Neural cell (in vitro differentiated cells): ENCODE results near the gene HEATR5A. TPM values are rescaled to one million over a fixed set of nuclear protein-coding genes. Genes with fewer than 3 reads are reported as not detected.

Experiments
- H2AFZ ChIP-seq: fragments of 200-600, 300-800 bp; sonication (generic), shearing (Covaris generic); 2 replicates; pipeline ENCODE4 v1.6.0; 2014; ENCODE audit warnings: low read depth, mild to moderate bottlenecking, antibody characterized with exemption, low read length, moderate library complexity
- H3F3A ChIP-seq: fragments of 200-600 bp; shearing (Covaris generic); 2 replicates; pipeline ENCODE4 v1.6.1; 2016; ENCODE audit warnings: mild to moderate bottlenecking, moderate library complexity, mixed read lengths, antibody characterized with exemption, low read length; ENCODE audit not compliant: insufficient read depth, poor library complexity, severe bottlenecking
- H3K27ac ChIP-seq: fragments of 200-600, 300-800 bp; sonication (generic), shearing (Covaris generic); 2 replicates; pipeline ENCODE4 v1.5.1; 2014; ENCODE audit warnings: mild to moderate bottlenecking, low read length, moderate library complexity
- H3K27me3 ChIP-seq: fragments of 300-800, 200-600 bp; sonication (generic), shearing (Covaris generic); 2 replicates; pipeline ENCODE4 v1.6.0; 2014; ENCODE audit warnings: mild to moderate bottlenecking, low read depth, low read length, moderate library complexity; ENCODE audit not compliant: insufficient read depth
- H3K36me3 ChIP-seq: fragments of 300-800, 200-600 bp; sonication (generic), shearing (Covaris generic); 2 replicates; pipeline ENCODE4 v1.5.1; 2014; ENCODE audit warnings: mild to moderate bottlenecking, antibody characterized with exemption, low read length, moderate library complexity; ENCODE audit not compliant: insufficient read depth
- H3K4me2 ChIP-seq: fragments of 300-800, 200-600 bp; sonication (generic), shearing (Covaris generic); 2 replicates; pipeline ENCODE4 v1.6.0; 2014; ENCODE audit warnings: mild to moderate bottlenecking, low read length
- H3K4me3 ChIP-seq: fragments of 300-800, 200-600 bp; sonication (generic), shearing (Covaris generic); 2 replicates; pipeline ENCODE4 v1.5.1; 2014; ENCODE audit warnings: mild to moderate bottlenecking, low read length, moderate library complexity
- H3K79me2 ChIP-seq: fragments of 200-600 bp; shearing (Covaris generic); replicated peaks from 2 replicates; pipeline ENCODE4 v1.6.0; 2014; ENCODE audit warnings: mild to moderate bottlenecking, low read length, moderate library complexity; ENCODE audit not compliant: insufficient read depth
- H3K9ac ChIP-seq: fragments of 300-800, 200-600 bp; sonication (generic), shearing (Covaris generic); 2 replicates; pipeline ENCODE4 v1.6.1; 2016; ENCODE audit warnings: mild to moderate bottlenecking, low read length, mixed read lengths
- H3K9me2 ChIP-seq: fragments of 200-600 bp; shearing (Covaris generic); 2 replicates; pipeline ENCODE4 v1.6.1; 2016; ENCODE audit warnings: mild to moderate bottlenecking, low read length, mixed read lengths; ENCODE audit not compliant: insufficient read depth
- H3K9me3 ChIP-seq: fragments of 200-600, 300-800 bp; sonication (generic), shearing (Covaris generic); 2 replicates; pipeline ENCODE4 v1.6.1; 2016; ENCODE audit warnings: mild to moderate bottlenecking, mixed run types, low read length, moderate library complexity, mixed read lengths
- H4K20me1 ChIP-seq: fragments of 200-600 bp; shearing (Covaris generic); 2 replicates; pipeline ENCODE4 v1.6.1; 2016; ENCODE audit warnings: mild to moderate bottlenecking, mixed run types; ENCODE audit not compliant: insufficient read depth
- EP300 ChIP-seq: fragments of 450-650 bp; conservative IDR thresholded peaks from 2 replicates; pipeline ENCODE4 v1.6.1; 2014; ENCODE audit warnings: antibody characterized with exemption, mild to moderate bottlenecking, moderate library complexity; ENCODE audit not compliant: poor library complexity, severe bottlenecking
- EZH2 ChIP-seq: fragments of 200-600, 300-800 bp; shearing (Covaris generic), sonication (generic); IDR thresholded peaks from 2 replicates; pipeline ENCODE4 v1.6.1; 2014; ENCODE audit warnings: antibody characterized with exemption, low read length, borderline replicate concordance, mild to moderate bottlenecking; ENCODE audit not compliant: insufficient read depth, poor library complexity, severe bottlenecking
- MXI1 ChIP-seq: fragments of 450-650 bp; conservative IDR thresholded peaks from 2 replicates; pipeline ENCODE4 v1.6.1; 2014; ENCODE audit warnings: antibody characterized with exemption, mild to moderate bottlenecking; ENCODE audit not compliant: poor library complexity, severe bottlenecking
- POLR2AphosphoS5 ChIP-seq: IDR thresholded peaks from 2 replicates; pipeline ENCODE4 v1.6.1; 2012
- RAD21 ChIP-seq: fragments of 450-650 bp; conservative IDR thresholded peaks from 2 replicates; pipeline ENCODE4 v1.6.1; 2014; ENCODE audit warnings: antibody characterized with exemption, mild to moderate bottlenecking, moderate library complexity
- SMC3 ChIP-seq: fragments of 450-650 bp; conservative IDR thresholded peaks from 2 replicates; pipeline ENCODE4 v1.6.1; 2014; ENCODE audit warnings: antibody characterized with exemption, mild to moderate bottlenecking, moderate library complexity; ENCODE audit not compliant: poor library complexity
- TAF1 ChIP-seq: IDR thresholded peaks from 2 replicates; pipeline ENCODE4 v1.6.1; 2012; ENCODE audit warnings: low read depth
- polyA plus RNA-seq: library from polyadenylated mRNA; depleted of rRNA; stranded (reverse); fragments of >200 nt; gene quantifications from 2 replicates; pipeline ENCODE4 v1.2.3, GENCODE V29; 2014
- TF ChIP-seq, protein P1 (sequence below): fragments of 450-650 bp; IDR thresholded peaks from 2 replicates; pipeline ENCODE4 v1.5.1; 2014; ENCODE audit warnings: antibody characterized with exemption, mild to moderate bottlenecking, moderate library complexity; ENCODE audit not compliant: poor library complexity, severe bottlenecking
- TF ChIP-seq, protein P2 (sequence below): IDR thresholded peaks from 2 replicates; pipeline ENCODE4 v1.6.1; 2012; ENCODE audit warnings: borderline replicate concordance

The HEATR5A gene
- polyA plus RNA-seq, 1 donor from 2014 or later, result 5.2 TPM

DNA sequence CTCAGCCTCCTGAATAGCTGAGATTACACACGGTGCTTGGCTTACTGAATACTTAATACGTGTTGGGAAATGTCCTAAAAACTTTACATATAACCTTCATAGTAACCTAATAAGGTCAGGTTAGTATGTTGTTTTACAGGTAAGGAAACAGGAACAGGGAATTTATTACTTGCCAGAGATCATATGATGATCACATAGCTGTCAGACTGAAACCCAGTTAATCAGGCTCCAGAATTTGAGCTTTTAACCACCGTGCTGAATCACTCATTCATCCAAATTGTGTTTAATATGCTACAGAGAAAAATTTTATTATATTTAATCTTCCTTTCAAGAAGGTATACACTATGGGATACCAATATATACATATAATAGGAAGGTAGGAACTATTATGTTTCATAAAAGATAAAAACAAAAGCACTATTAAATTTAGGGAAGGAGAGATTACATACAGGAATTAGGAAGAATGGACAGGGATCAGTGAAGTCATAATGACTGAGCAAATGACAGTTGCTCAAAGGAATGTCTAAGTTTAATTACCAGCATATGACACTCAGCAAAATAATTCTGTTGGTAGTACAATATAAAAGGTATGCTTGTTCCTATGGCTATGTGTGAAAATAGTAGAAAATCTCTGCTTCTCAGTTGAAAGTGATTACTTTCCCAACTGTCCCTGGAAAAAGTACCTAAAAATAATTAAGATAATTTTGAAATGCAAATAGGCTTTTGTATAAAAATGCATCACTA, 59.3 kb downstream of the HEATR5A start:
- no peaks in the 10 kb centered on the region for H3K27me3 ChIP-seq
- H3K27ac ChIP-seq, result no peak overlapping the region
- no peak overlapping the region for H2AFZ ChIP-seq
- no peaks in the 10 kb centered on the region for H3K9me3 ChIP-seq
- no peaks in the 10 kb centered on the region for H3K79me2 ChIP-seq
- H3K4me3 ChIP-seq, result no peak overlapping the region
- no peaks in the 10 kb centered on the region for H4K20me1 ChIP-seq
- H3K9me2 ChIP-seq, result no peaks in the 10 kb centered on the region
- H3K4me2 ChIP-seq, result no peak overlapping the region
- TF ChIP-seq, protein P1, sequence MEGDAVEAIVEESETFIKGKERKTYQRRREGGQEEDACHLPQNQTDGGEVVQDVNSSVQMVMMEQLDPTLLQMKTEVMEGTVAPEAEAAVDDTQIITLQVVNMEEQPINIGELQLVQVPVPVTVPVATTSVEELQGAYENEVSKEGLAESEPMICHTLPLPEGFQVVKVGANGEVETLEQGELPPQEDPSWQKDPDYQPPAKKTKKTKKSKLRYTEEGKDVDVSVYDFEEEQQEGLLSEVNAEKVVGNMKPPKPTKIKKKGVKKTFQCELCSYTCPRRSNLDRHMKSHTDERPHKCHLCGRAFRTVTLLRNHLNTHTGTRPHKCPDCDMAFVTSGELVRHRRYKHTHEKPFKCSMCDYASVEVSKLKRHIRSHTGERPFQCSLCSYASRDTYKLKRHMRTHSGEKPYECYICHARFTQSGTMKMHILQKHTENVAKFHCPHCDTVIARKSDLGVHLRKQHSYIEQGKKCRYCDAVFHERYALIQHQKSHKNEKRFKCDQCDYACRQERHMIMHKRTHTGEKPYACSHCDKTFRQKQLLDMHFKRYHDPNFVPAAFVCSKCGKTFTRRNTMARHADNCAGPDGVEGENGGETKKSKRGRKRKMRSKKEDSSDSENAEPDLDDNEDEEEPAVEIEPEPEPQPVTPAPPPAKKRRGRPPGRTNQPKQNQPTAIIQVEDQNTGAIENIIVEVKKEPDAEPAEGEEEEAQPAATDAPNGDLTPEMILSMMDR, result no peak
- TF ChIP-seq MXI1, result no peak
- TF ChIP-seq, protein P2, sequence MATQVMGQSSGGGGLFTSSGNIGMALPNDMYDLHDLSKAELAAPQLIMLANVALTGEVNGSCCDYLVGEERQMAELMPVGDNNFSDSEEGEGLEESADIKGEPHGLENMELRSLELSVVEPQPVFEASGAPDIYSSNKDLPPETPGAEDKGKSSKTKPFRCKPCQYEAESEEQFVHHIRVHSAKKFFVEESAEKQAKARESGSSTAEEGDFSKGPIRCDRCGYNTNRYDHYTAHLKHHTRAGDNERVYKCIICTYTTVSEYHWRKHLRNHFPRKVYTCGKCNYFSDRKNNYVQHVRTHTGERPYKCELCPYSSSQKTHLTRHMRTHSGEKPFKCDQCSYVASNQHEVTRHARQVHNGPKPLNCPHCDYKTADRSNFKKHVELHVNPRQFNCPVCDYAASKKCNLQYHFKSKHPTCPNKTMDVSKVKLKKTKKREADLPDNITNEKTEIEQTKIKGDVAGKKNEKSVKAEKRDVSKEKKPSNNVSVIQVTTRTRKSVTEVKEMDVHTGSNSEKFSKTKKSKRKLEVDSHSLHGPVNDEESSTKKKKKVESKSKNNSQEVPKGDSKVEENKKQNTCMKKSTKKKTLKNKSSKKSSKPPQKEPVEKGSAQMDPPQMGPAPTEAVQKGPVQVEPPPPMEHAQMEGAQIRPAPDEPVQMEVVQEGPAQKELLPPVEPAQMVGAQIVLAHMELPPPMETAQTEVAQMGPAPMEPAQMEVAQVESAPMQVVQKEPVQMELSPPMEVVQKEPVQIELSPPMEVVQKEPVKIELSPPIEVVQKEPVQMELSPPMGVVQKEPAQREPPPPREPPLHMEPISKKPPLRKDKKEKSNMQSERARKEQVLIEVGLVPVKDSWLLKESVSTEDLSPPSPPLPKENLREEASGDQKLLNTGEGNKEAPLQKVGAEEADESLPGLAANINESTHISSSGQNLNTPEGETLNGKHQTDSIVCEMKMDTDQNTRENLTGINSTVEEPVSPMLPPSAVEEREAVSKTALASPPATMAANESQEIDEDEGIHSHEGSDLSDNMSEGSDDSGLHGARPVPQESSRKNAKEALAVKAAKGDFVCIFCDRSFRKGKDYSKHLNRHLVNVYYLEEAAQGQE, result no peak
- no peak for TF ChIP-seq EP300
- no peak for TF ChIP-seq RAD21
- TF ChIP-seq SMC3, result no peak
- no peak for TF ChIP-seq POLR2AphosphoS5
- no peak for TF ChIP-seq EZH2
- TF ChIP-seq TAF1, result no peak
- no peaks in the 10 kb centered on the region for H3K36me3 ChIP-seq
- H3F3A ChIP-seq, result no peaks in the 10 kb centered on the region
- H3K9ac ChIP-seq, result no peak overlapping the region

DNA sequence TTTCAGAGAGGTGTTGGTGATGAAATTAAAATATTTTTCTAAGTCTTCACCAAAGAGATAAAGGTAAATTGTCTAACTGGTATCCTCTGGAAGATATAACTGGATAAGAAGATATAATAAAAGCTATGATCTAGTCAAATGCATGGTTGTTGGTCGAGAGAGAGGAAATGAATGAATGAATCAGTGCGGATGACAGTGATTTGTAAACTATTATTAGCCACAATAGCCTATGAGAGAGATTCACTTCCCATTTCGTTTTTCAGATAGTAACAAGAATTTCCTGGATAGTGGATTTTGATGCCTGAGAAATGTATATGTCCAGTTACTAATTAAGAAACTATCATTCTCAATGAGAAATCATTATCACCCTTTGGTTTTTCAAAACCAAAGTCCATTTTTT, 63.1 kb downstream of the HEATR5A start:
- H4K20me1 ChIP-seq, result no peaks in the 10 kb centered on the region
- H3K27me3 ChIP-seq, result no peaks in the 10 kb centered on the region
- no peaks in the 10 kb centered on the region for H3K9me2 ChIP-seq
- no peaks in the 10 kb centered on the region for H3F3A ChIP-seq
- no peak overlapping the region for H3K9ac ChIP-seq
- H3K4me2 ChIP-seq, result no peak overlapping the region
- H3K27ac ChIP-seq, result no peak overlapping the region
- H3K4me3 ChIP-seq, result no peak overlapping the region
- no peaks in the 10 kb centered on the region for H3K9me3 ChIP-seq
- TF ChIP-seq RAD21 (no peak), MXI1 (no peak), EP300 (no peak), SMC3 (no peak), TAF1 (no peak), EZH2 (no peak), POLR2AphosphoS5 (no peak)
- TF ChIP-seq, protein P1, result no peak
- TF ChIP-seq, protein P2, result no peak
- H2AFZ ChIP-seq, result no peak overlapping the region
- H3K36me3 ChIP-seq, result no peaks in the 10 kb centered on the region
- H3K79me2 ChIP-seq, result no peaks in the 10 kb centered on the region
